ENCODE data around the gene FCHSD2.
"Not testable (repeated sequence)": the region's sequence is repeated elsewhere in the genome, so short reads cannot be mapped to it uniquely, and the experiment has no call there.

FCHSD2 gene

GRCh38 chr11:72859126-72859525 is 283.0 kb downstream of the FCHSD2 start:
- no peak for DNase-seq

GRCh38 chr11:72858267-72858666 is 283.9 kb downstream of the FCHSD2 start:
- DNase-seq: not testable (repeated sequence)

GRCh38 chr11:72856551-72857345 is 285.4 kb downstream of the FCHSD2 start:
- DNase-seq: no peak

- DNase-seq: no peak
These were observed 286.1 kb downstream of the FCHSD2 start for GRCh38 chr11:72856065-72856464.

GRCh38 chr11:72851726-72852125 is 290.4 kb downstream of the FCHSD2 start:
- DNase-seq: no peak

- DNase-seq: no peak
These were observed 291.3 kb downstream of the FCHSD2 start for GRCh38 chr11:72850832-72851231.

GRCh38 chr11:72848846-72849466 is 293.2 kb downstream of the FCHSD2 start:
- peak; percentile 9 for DNase-seq

GRCh38 chr11:72844356-72844755 is 297.8 kb downstream of the FCHSD2 start:
- no peak for DNase-seq

- DNase-seq: no peak
These were observed 299.3 kb downstream of the FCHSD2 start for GRCh38 chr11:72842653-72843330.

GRCh38 chr11:72842126-72842525 is 300.0 kb downstream of the FCHSD2 start:
- DNase-seq: no peak

GRCh38 chr11:72841397-72841796 is 300.7 kb downstream of the FCHSD2 start:
- DNase-seq: no peak

- no peak for DNase-seq
These were observed 301.3 kb downstream of the FCHSD2 start for GRCh38 chr11:72840780-72841179.

- DNase-seq: no peak
These were observed 303.3 kb downstream of the FCHSD2 start for GRCh38 chr11:72838691-72839305.

GRCh38 chr11:72836111-72836510 is 306.0 kb downstream of the FCHSD2 start:
- no peak for DNase-seq

- no peak for DNase-seq
These were observed 307.2 kb downstream of the FCHSD2 start for GRCh38 chr11:72834905-72835304.

- no peak for DNase-seq
These were observed 308.2 kb downstream of the FCHSD2 start for GRCh38 chr11:72833811-72834493.

- DNase-seq: no peak
These were observed 308.9 kb downstream of the FCHSD2 start for GRCh38 chr11:72833083-72833733.

- no peak for DNase-seq
These were observed 309.6 kb downstream of the FCHSD2 start for GRCh38 chr11:72832301-72833082.

- DNase-seq: peak; percentile 54
These were observed 310.4 kb downstream of the FCHSD2 start for GRCh38 chr11:72831521-72832300.

GRCh38 chr11:72829884-72830533 is 312.1 kb downstream of the FCHSD2 start:
- no peak for DNase-seq

Measured in NCI-H1436 (cell line).